HEK293 (cell line): Measurements from ENCODE around the gene SFMBT2.

Experiments
- CTCF ChIA-PET: fragments of 350-600 bp; formaldehyde crosslinking; extraction: SDS; loops from one replicate; lab custom pipeline; 2021; ENCODE audit warnings: antibody characterized with exemption; lab: Yijun Ruan, JAX
- POLR2A ChIA-PET: fragments of 300-600 bp; formaldehyde crosslinking; extraction: SDS; loops from one replicate; lab custom pipeline; 2020; ENCODE audit warnings: antibody characterized with exemption, inconsistent platforms; lab: Yijun Ruan, JAX
- H3K27ac ChIP-seq: fragments of 200-500 bp; sonication (Bioruptor generic); 2 replicates; pipeline ENCODE4 v1.5.1; 2014; ENCODE audit warnings: low read depth, low read length, control low read depth, inconsistent platforms; ENCODE audit errors: extremely low read depth
- H3K36me3 ChIP-seq, 2 experiments: fragments of 200-500 bp in 1 of 2; sonication (Bioruptor generic) in 1 of 2; 1 replicate in 1 of 2; 2 replicates in 1 of 2; pipeline ENCODE4 v1.5.1; 2014 to 2017; ENCODE audit warnings: inconsistent platforms in 2 of 2, low read length in 2 of 2; ENCODE audit not compliant: control insufficient read depth in 2 of 2, insufficient read depth in 1 of 2
- H3K4me1 ChIP-seq: fragments of 200-500 bp; sonication (Bioruptor generic); 2 replicates; pipeline ENCODE4 v1.5.1; 2014; ENCODE audit warnings: mild to moderate bottlenecking, low read length, inconsistent platforms; ENCODE audit not compliant: control insufficient read depth, insufficient read depth
- H3K4me3 ChIP-seq: 2 replicates; pipeline ENCODE4 v1.5.1; 2011; ENCODE audit warnings: low read depth, mild to moderate bottlenecking, control low read depth, low read length, moderate library complexity
- H3K9me3 ChIP-seq: fragments of 200-500 bp; sonication (Bioruptor generic); 2 replicates; pipeline ENCODE4 v1.5.1; 2014; ENCODE audit warnings: low read depth, low read length, inconsistent platforms; ENCODE audit not compliant: control insufficient read depth, insufficient read depth
- BCL11A ChIP-seq: fragments of 450-650 bp; formaldehyde crosslinking; IDR thresholded peaks from 2 replicates; pipeline ENCODE4 v1.5.1; 2016; ENCODE audit warnings: low read depth, missing biosample characterization, missing genetic modification characterization
- BCL11B ChIP-seq: fragments of 450-650 bp; formaldehyde crosslinking; IDR thresholded peaks from 2 replicates; pipeline ENCODE4 v1.5.1; 2016; ENCODE audit warnings: low read depth, missing biosample characterization, missing genetic modification characterization
- MYNN ChIP-seq: fragments of 450-650 bp; formaldehyde crosslinking; IDR thresholded peaks from 2 replicates; pipeline ENCODE4 v1.5.1; 2016; ENCODE audit warnings: missing biosample characterization, missing genetic modification characterization, borderline replicate concordance
- OVOL3 ChIP-seq: fragments of 450-650 bp; formaldehyde crosslinking; IDR thresholded peaks from 2 replicates; pipeline ENCODE4 v1.5.1; 2016; ENCODE audit warnings: missing biosample characterization, missing genetic modification characterization
- SCRT2 ChIP-seq: fragments of 450-650 bp; formaldehyde crosslinking; IDR thresholded peaks from 2 replicates; pipeline ENCODE4 v1.5.1; 2016; ENCODE audit warnings: missing biosample characterization, missing genetic modification characterization
- SP7 ChIP-seq: fragments of 450-650 bp; formaldehyde crosslinking; IDR thresholded peaks from 2 replicates; pipeline ENCODE4 v1.5.1; 2016; ENCODE audit warnings: missing biosample characterization, missing genetic modification characterization
- ZBTB20 ChIP-seq: fragments of 450-650 bp; formaldehyde crosslinking; IDR thresholded peaks from 2 replicates; pipeline ENCODE4 v1.5.1; 2016; ENCODE audit warnings: missing biosample characterization, missing genetic modification characterization
- ZBTB8A ChIP-seq: fragments of 450-650 bp; formaldehyde crosslinking; IDR thresholded peaks from 2 replicates; pipeline ENCODE4 v1.5.1; 2016; ENCODE audit warnings: missing biosample characterization, missing genetic modification characterization
- ZNF133 ChIP-seq: fragments of 450-650 bp; formaldehyde crosslinking; IDR thresholded peaks from 2 replicates; pipeline ENCODE4 v1.5.1; 2016; ENCODE audit warnings: missing biosample characterization, missing genetic modification characterization
- ZNF155 ChIP-seq: fragments of 450-650 bp; formaldehyde crosslinking; IDR thresholded peaks from 2 replicates; pipeline ENCODE4 v1.5.1; 2016; ENCODE audit warnings: missing biosample characterization, missing genetic modification characterization
- ZNF175 ChIP-seq: fragments of 450-650 bp; formaldehyde crosslinking; IDR thresholded peaks from 2 replicates; pipeline ENCODE4 v1.5.1; 2016; ENCODE audit warnings: missing biosample characterization, missing genetic modification characterization
- ZNF366 ChIP-seq: fragments of 450-650 bp; formaldehyde crosslinking; conservative IDR thresholded peaks from 2 replicates; pipeline ENCODE4 v1.5.1; 2016; ENCODE audit warnings: missing biosample characterization, missing genetic modification characterization
- ZNF544 ChIP-seq: fragments of 450-650 bp; formaldehyde crosslinking; IDR thresholded peaks from 2 replicates; pipeline ENCODE4 v1.5.0; 2017; ENCODE audit warnings: missing biosample characterization, missing genetic modification characterization
- ZNF658 ChIP-seq: fragments of 450-650 bp; formaldehyde crosslinking; IDR thresholded peaks from 2 replicates; pipeline ENCODE4; 2016; ENCODE audit warnings: missing biosample characterization, missing genetic modification characterization
- ZNF704 ChIP-seq: fragments of 450-650 bp; formaldehyde crosslinking; IDR thresholded peaks from 2 replicates; pipeline ENCODE4 v1.5.1; 2016; ENCODE audit warnings: missing biosample characterization, missing genetic modification characterization
- ZNF747 ChIP-seq: fragments of 450-650 bp; formaldehyde crosslinking; IDR thresholded peaks from 2 replicates; pipeline ENCODE4 v1.5.1; 2016; ENCODE audit warnings: missing biosample characterization, missing genetic modification characterization
- ZNF792 ChIP-seq: fragments of 450-650 bp; formaldehyde crosslinking; IDR thresholded peaks from 2 replicates; pipeline ENCODE4 v1.5.1; 2016; ENCODE audit warnings: missing biosample characterization, missing genetic modification characterization
- ZSCAN23 ChIP-seq: fragments of 450-650 bp; formaldehyde crosslinking; IDR thresholded peaks from 2 replicates; pipeline ENCODE4 v1.5.1; 2016; ENCODE audit warnings: missing biosample characterization, missing genetic modification characterization
- TF ChIP-seq, protein P1 (sequence below): fragments of 450-650 bp; formaldehyde crosslinking; IDR thresholded peaks from 2 replicates; pipeline ENCODE4 v1.5.1; 2016; ENCODE audit warnings: missing biosample characterization, missing genetic modification characterization

The SFMBT2 gene

DNA sequence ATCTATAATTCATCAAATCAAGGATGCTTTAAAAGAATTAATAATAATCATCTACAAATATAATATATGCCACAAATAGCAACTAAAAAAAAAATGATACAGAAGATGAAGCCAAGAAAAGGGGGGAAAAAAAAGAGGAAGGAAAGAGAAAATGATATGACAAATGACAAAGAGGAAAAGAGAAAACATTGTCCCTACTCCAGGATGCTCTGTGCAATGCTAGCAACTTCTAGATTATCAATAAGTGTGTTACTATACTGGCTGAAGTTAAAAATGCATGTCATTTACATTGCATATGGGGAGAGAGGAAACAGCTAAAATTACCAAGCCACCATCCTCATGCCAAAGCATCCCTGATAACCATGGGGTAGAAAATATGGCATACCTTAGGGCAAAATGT lies 104.2 kb downstream of the SFMBT2 start:
- Histone ChIP-seq H3K4me1 (peaks cover 19% of the 10 kb centered on the region; the same call in 1 of the 2 replicates), H3K9me3 (no peaks in the 10 kb centered on the region), H3K27ac (no peak overlapping the region), H3K4me3 (no peak overlapping the region), H3K36me3 (peaks cover 0 to 10% of the 10 kb centered on the region in 2 experiments; a peak in 1 of 3 replicates)
- POLR2A ChIA-PET, result no interaction called here
- CTCF ChIA-PET, result interaction anchor here (0.7 kb wide), 1 partner anchor 28 kb away, joined by 3 read pairs; no protein-coding TSS in a partner anchor
- TF ChIP-seq ZNF133 (tag by site-specific recombination) (no peak), ZNF704 (tag by site-specific recombination) (no peak), ZBTB8A (no peak), ZNF747 (no peak), BCL11A (tag by site-specific recombination) (no peak), OVOL3 (tag by site-specific recombination) (no peak), ZNF175 (tag by site-specific recombination) (no peak), ZNF792 (tag by site-specific recombination) (no peak), ZNF658 (tag by site-specific recombination) (no peak), ZNF544 (no peak), ZSCAN23 (tag by site-specific recombination) (no peak), MYNN (tag by site-specific recombination) (no peak)
- TF ChIP-seq, protein P1, sequence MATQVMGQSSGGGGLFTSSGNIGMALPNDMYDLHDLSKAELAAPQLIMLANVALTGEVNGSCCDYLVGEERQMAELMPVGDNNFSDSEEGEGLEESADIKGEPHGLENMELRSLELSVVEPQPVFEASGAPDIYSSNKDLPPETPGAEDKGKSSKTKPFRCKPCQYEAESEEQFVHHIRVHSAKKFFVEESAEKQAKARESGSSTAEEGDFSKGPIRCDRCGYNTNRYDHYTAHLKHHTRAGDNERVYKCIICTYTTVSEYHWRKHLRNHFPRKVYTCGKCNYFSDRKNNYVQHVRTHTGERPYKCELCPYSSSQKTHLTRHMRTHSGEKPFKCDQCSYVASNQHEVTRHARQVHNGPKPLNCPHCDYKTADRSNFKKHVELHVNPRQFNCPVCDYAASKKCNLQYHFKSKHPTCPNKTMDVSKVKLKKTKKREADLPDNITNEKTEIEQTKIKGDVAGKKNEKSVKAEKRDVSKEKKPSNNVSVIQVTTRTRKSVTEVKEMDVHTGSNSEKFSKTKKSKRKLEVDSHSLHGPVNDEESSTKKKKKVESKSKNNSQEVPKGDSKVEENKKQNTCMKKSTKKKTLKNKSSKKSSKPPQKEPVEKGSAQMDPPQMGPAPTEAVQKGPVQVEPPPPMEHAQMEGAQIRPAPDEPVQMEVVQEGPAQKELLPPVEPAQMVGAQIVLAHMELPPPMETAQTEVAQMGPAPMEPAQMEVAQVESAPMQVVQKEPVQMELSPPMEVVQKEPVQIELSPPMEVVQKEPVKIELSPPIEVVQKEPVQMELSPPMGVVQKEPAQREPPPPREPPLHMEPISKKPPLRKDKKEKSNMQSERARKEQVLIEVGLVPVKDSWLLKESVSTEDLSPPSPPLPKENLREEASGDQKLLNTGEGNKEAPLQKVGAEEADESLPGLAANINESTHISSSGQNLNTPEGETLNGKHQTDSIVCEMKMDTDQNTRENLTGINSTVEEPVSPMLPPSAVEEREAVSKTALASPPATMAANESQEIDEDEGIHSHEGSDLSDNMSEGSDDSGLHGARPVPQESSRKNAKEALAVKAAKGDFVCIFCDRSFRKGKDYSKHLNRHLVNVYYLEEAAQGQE (tag by site-specific recombination), result no peak

DNA sequence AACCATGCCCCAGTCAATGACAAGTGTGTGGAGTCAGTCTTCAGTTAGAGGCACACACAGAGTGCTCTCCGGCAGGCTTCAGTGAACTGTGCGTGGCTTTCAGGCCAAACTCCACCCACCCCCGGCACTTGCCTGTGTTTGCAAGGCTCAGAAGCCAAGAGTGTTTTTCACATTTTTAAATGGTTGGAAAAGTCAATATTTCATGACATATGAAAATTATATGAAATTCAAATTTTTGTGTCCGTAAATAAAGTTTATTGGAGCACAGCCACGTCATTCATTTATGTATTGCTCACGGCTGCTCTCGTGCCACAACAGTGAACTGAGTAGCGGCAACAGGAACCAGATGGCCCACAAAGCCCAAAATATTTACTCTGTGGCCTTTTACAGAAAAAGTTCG lies 104.7 kb downstream of the SFMBT2 start:
- Histone ChIP-seq H3K4me1 (peaks cover 19% of the 10 kb centered on the region; the same call in 1 of the 2 replicates), H3K27ac (no peak overlapping the region), H3K36me3 (peaks cover 0 to 10% of the 10 kb centered on the region in 2 experiments; a peak in 1 of 3 replicates), H3K4me3 (no peak overlapping the region), H3K9me3 (no peaks in the 10 kb centered on the region)
- CTCF ChIA-PET, result no interaction called here
- POLR2A ChIA-PET, result no interaction called here
- TF ChIP-seq ZNF366 (tag by site-specific recombination) (no peak), ZBTB20 (tag by site-specific recombination) (no peak), ZNF155 (tag by site-specific recombination) (no peak), SCRT2 (tag by site-specific recombination) (no peak)

GRCh38 chr10:7305053-7305452 lies 105.8 kb downstream of the SFMBT2 start:
- H3K4me3 ChIP-seq, result no peak overlapping the region
- TF ChIP-seq SP7, result peak; percentile 97
- no peak for TF ChIP-seq BCL11B (tag by site-specific recombination)
- H3K9me3 ChIP-seq, result no peaks in the 10 kb centered on the region
- peaks cover 15% of the 10 kb centered on the region; the same call in 1 of the 2 replicates for H3K4me1 ChIP-seq
- no peak overlapping the region for H3K27ac ChIP-seq
- CTCF ChIA-PET, result no interaction called here
- H3K36me3 ChIP-seq, result peaks cover 0 to 10% of the 10 kb centered on the region in 2 experiments; a peak in 1 of 3 replicates
- POLR2A ChIA-PET, result no interaction called here
